GM18858 (cell line): Measurements from ENCODE around the gene EDEM1.
"Not testable (repeated sequence)": the region's sequence is repeated elsewhere in the genome, so short reads cannot be mapped to it uniquely, and the experiment has no call there.

Experiments
- ATAC-seq: cut with Tn5 transposase; IDR thresholded peaks from one replicate; pipeline ENCODE4 v1.9.1; 2021; ENCODE audit not compliant: unreplicated experiment

Gene EDEM1

GRCh38 chr3:5227812-5228211 lies 40.3 kb downstream of the EDEM1 start:
- no peak for ATAC-seq

GRCh38 chr3:5229414-5229813 lies 41.9 kb downstream of the EDEM1 start:
- no peak for ATAC-seq

GRCh38 chr3:5231074-5231473 lies 43.6 kb downstream of the EDEM1 start:
- ATAC-seq: no peak

- no peak for ATAC-seq
Measured at GRCh38 chr3:5231487-5231886, 44.0 kb downstream of the EDEM1 start.

- no peak for ATAC-seq
Measured at GRCh38 chr3:5232570-5232969, 45.1 kb downstream of the EDEM1 start.

- no peak for ATAC-seq
Measured at GRCh38 chr3:5233026-5233425, 45.5 kb downstream of the EDEM1 start.

- ATAC-seq: no peak
Measured at GRCh38 chr3:5235655-5236054, 48.1 kb downstream of the EDEM1 start.

- no peak for ATAC-seq
Measured at GRCh38 chr3:5238545-5238944, 51.0 kb downstream of the EDEM1 start.

- no peak for ATAC-seq
Measured at GRCh38 chr3:5239602-5240001, 52.1 kb downstream of the EDEM1 start.

- ATAC-seq: no peak
Measured at GRCh38 chr3:5240740-5241139, 53.2 kb downstream of the EDEM1 start.

- not testable (repeated sequence) for ATAC-seq
Measured at GRCh38 chr3:5242785-5243184, 55.3 kb downstream of the EDEM1 start.

- ATAC-seq: no peak
Measured at GRCh38 chr3:5245927-5246326, 58.4 kb downstream of the EDEM1 start.

- ATAC-seq: no peak
Measured at GRCh38 chr3:5248822-5249221, 61.3 kb downstream of the EDEM1 start.

GRCh38 chr3:5250467-5251195 lies 63.1 kb downstream of the EDEM1 start:
- no peak for ATAC-seq

GRCh38 chr3:5251196-5251583 lies 63.7 kb downstream of the EDEM1 start:
- ATAC-seq: no peak

- no peak for ATAC-seq
Measured at GRCh38 chr3:5252131-5252530, 64.6 kb downstream of the EDEM1 start.

- ATAC-seq: no peak
Measured at GRCh38 chr3:5254281-5255048, 67.0 kb downstream of the EDEM1 start.

GRCh38 chr3:5255404-5256344 lies 68.2 kb downstream of the EDEM1 start:
- ATAC-seq: no peak

GRCh38 chr3:5258526-5258925 lies 71.0 kb downstream of the EDEM1 start:
- no peak for ATAC-seq

- ATAC-seq: no peak
Measured at GRCh38 chr3:5260992-5261501, 73.5 kb downstream of the EDEM1 start.

GRCh38 chr3:5262507-5262906 lies 75.0 kb downstream of the EDEM1 start:
- no peak for ATAC-seq
